ENCODE measurements around the gene CCDC144A. TPM values are rescaled to one million over a fixed set of nuclear protein-coding genes. Genes with fewer than 3 reads are reported as not detected.
"Not testable (repeated sequence)": the region's sequence is repeated elsewhere in the genome, so short reads cannot be mapped to it uniquely, and the experiment has no call there.

CCDC144A gene
- total RNA-seq, 1 donor from 2014 or later, result 3.0 TPM

- H3K9me3 Mint-ChIP-seq; H3K4me1 Mint-ChIP-seq (ENCODE audit: low read depth); H3K27ac Mint-ChIP-seq; intact Hi-C loops (cut with micrococcal nuclease); H3K4me3 Mint-ChIP-seq (ENCODE audit: low read depth); H3K36me3 Mint-ChIP-seq (ENCODE audit: low read depth); H3K27me3 Mint-ChIP-seq (ENCODE audit: low read depth); DNase-seq (ENCODE audit: low spot score): not testable (repeated sequence)
Observed at GRCh38 chr17:16812126-16812525, 122.1 kb downstream of the CCDC144A start.

GRCh38 chr17:16814439-16814838 lies 124.4 kb downstream of the CCDC144A start:
- Mint-ChIP-seq H3K27ac (no peak overlapping the region), H3K4me3 (ENCODE audit: low read depth) (no peak overlapping the region), H3K27me3 (ENCODE audit: low read depth) (no peaks in the 10 kb centered on the region), H3K9me3 (no peaks in the 10 kb centered on the region), H3K4me1 (ENCODE audit: low read depth) (no peaks in the 10 kb centered on the region), H3K36me3 (ENCODE audit: low read depth) (no peaks in the 10 kb centered on the region)
- intact Hi-C loops (cut with micrococcal nuclease), result no loop called here
- DNase-seq (ENCODE audit: low spot score), result no peak

- no peak overlapping the region for H3K27ac Mint-ChIP-seq
- no peaks in the 10 kb centered on the region for H3K36me3 Mint-ChIP-seq (ENCODE audit: low read depth)
- no peaks in the 10 kb centered on the region for H3K27me3 Mint-ChIP-seq (ENCODE audit: low read depth)
- no peaks in the 10 kb centered on the region for H3K9me3 Mint-ChIP-seq
- intact Hi-C loops (cut with micrococcal nuclease), result no loop called here
- no peak for DNase-seq (ENCODE audit: low spot score)
- no peak overlapping the region for H3K4me3 Mint-ChIP-seq (ENCODE audit: low read depth)
- no peaks in the 10 kb centered on the region for H3K4me1 Mint-ChIP-seq (ENCODE audit: low read depth)
Observed at GRCh38 chr17:16817201-16817600, 127.2 kb downstream of the CCDC144A start.

GRCh38 chr17:16817940-16818339 lies 127.9 kb downstream of the CCDC144A start:
- H3K27ac Mint-ChIP-seq; H3K4me1 Mint-ChIP-seq (ENCODE audit: low read depth); intact Hi-C loops (cut with micrococcal nuclease); H3K36me3 Mint-ChIP-seq (ENCODE audit: low read depth); DNase-seq (ENCODE audit: low spot score); H3K4me3 Mint-ChIP-seq (ENCODE audit: low read depth); H3K27me3 Mint-ChIP-seq (ENCODE audit: low read depth); H3K9me3 Mint-ChIP-seq: not testable (repeated sequence)

- Mint-ChIP-seq H3K9me3 (no peaks in the 10 kb centered on the region), H3K36me3 (ENCODE audit: low read depth) (no peaks in the 10 kb centered on the region), H3K4me3 (ENCODE audit: low read depth) (no peak overlapping the region), H3K27ac (no peak overlapping the region), H3K27me3 (ENCODE audit: low read depth) (no peaks in the 10 kb centered on the region), H3K4me1 (ENCODE audit: low read depth) (no peaks in the 10 kb centered on the region)
- no peak for DNase-seq (ENCODE audit: low spot score)
- intact Hi-C loops (cut with micrococcal nuclease), result no loop called here
Observed at GRCh38 chr17:16818340-16818739, 128.3 kb downstream of the CCDC144A start.

- H3K9me3 Mint-ChIP-seq, result no peaks in the 10 kb centered on the region
- H3K36me3 Mint-ChIP-seq (ENCODE audit: low read depth), result no peaks in the 10 kb centered on the region
- intact Hi-C loops (cut with micrococcal nuclease), result no loop called here
- no peaks in the 10 kb centered on the region for H3K4me1 Mint-ChIP-seq (ENCODE audit: low read depth)
- H3K27ac Mint-ChIP-seq, result no peak overlapping the region
- DNase-seq (ENCODE audit: low spot score), result no peak
- no peaks in the 10 kb centered on the region for H3K27me3 Mint-ChIP-seq (ENCODE audit: low read depth)
- no peak overlapping the region for H3K4me3 Mint-ChIP-seq (ENCODE audit: low read depth)
Observed at GRCh38 chr17:16818821-16819683, 129.0 kb downstream of the CCDC144A start.

GRCh38 chr17:16820161-16820877 lies 130.3 kb downstream of the CCDC144A start:
- DNase-seq (ENCODE audit: low spot score), result no peak
- intact Hi-C loops (cut with micrococcal nuclease), result no loop called here
- Mint-ChIP-seq H3K27ac (no peak overlapping the region), H3K4me1 (ENCODE audit: low read depth) (no peaks in the 10 kb centered on the region), H3K36me3 (ENCODE audit: low read depth) (no peaks in the 10 kb centered on the region), H3K9me3 (no peaks in the 10 kb centered on the region), H3K4me3 (ENCODE audit: low read depth) (no peak overlapping the region), H3K27me3 (ENCODE audit: low read depth) (no peaks in the 10 kb centered on the region)

GRCh38 chr17:16820979-16821543 lies 131.0 kb downstream of the CCDC144A start:
- Mint-ChIP-seq H3K27me3 (ENCODE audit: low read depth) (no peaks in the 10 kb centered on the region), H3K4me3 (ENCODE audit: low read depth) (no peak overlapping the region), H3K4me1 (ENCODE audit: low read depth) (no peaks in the 10 kb centered on the region), H3K9me3 (no peaks in the 10 kb centered on the region), H3K27ac (no peak overlapping the region), H3K36me3 (ENCODE audit: low read depth) (no peaks in the 10 kb centered on the region)
- DNase-seq (ENCODE audit: low spot score), result no peak
- intact Hi-C loops (cut with micrococcal nuclease), result no loop called here

GRCh38 chr17:16822133-16822532 lies 132.1 kb downstream of the CCDC144A start:
- H3K27ac Mint-ChIP-seq; H3K4me3 Mint-ChIP-seq (ENCODE audit: low read depth); intact Hi-C loops (cut with micrococcal nuclease); DNase-seq (ENCODE audit: low spot score); H3K9me3 Mint-ChIP-seq; H3K36me3 Mint-ChIP-seq (ENCODE audit: low read depth); H3K4me1 Mint-ChIP-seq (ENCODE audit: low read depth); H3K27me3 Mint-ChIP-seq (ENCODE audit: low read depth): not testable (repeated sequence)

GRCh38 chr17:16823768-16824406 lies 133.8 kb downstream of the CCDC144A start:
- H3K9me3 Mint-ChIP-seq; DNase-seq (ENCODE audit: low spot score); H3K36me3 Mint-ChIP-seq (ENCODE audit: low read depth); H3K4me3 Mint-ChIP-seq (ENCODE audit: low read depth); H3K4me1 Mint-ChIP-seq (ENCODE audit: low read depth); H3K27me3 Mint-ChIP-seq (ENCODE audit: low read depth); H3K27ac Mint-ChIP-seq; intact Hi-C loops (cut with micrococcal nuclease): not testable (repeated sequence)

Measured in activated T-helper 2 cell treated with anti-CD3 and anti-CD28 coated beads, Interferon-gamma antibody, Interleukin-2, Interleukin-4, amounts not matched to agents 10 μg/mL and 5 μg/mL and 100 μg/mL, durations not matched to agents 14 hours and 24 hours and 36 hours (primary cell).